IMR-90 (cell line): ENCODE results near the gene TMPRSS3. TPM values are rescaled to one million over a fixed set of nuclear protein-coding genes. Genes with fewer than 3 reads are reported as not detected.

Experiments used
- ATAC-seq: fragments of 200-7000 bp; cut with Tn5 transposase; 2 replicates; pipeline ENCODE4 v1.9.1; 2020; ENCODE audit warnings: low read depth, mild to moderate bottlenecking, moderate library complexity
- BruUV-seq: library from RNA; stranded (reverse); fragments of 400-500 nt; replicated peaks from 2 replicates; lab custom pipeline; 2021; lab: Mats Ljungman, UMichigan
- CTCF ChIA-PET: fragments of 300-600 bp; formaldehyde crosslinking; extraction: SDS; loops from one replicate; lab custom pipeline; 2021; ENCODE audit warnings: antibody characterized with exemption; lab: Yijun Ruan, JAX
- POLR2A ChIA-PET: fragments of 300-600 bp; sonication (Branson Sonifier 250); formaldehyde crosslinking; loops from one replicate; lab custom pipeline; 2022; ENCODE audit warnings: antibody characterized with exemption; ENCODE audit not compliant: unreplicated experiment; lab: Charles Lee
- DNase-seq: peaks from one replicate; pipeline ENCODE4 v3.0.0; 2013
- H2AFZ ChIP-seq: replicated peaks from 2 replicates; pipeline ENCODE3; 2013; ENCODE audit warnings: low read length, mild to moderate bottlenecking; ENCODE audit not compliant: poor library complexity
- H2AK5ac ChIP-seq: 2 replicates; pipeline ENCODE4 v1.6.1; 2013; ENCODE audit warnings: low read depth, low read length, inconsistent platforms
- H2AK9ac ChIP-seq: replicated peaks from 2 replicates; pipeline ENCODE3; 2013; ENCODE audit warnings: mild to moderate bottlenecking, low read depth, low read length, moderate library complexity; ENCODE audit not compliant: poor library complexity
- H2BK120ac ChIP-seq: 2 replicates; pipeline ENCODE4 v1.6.1; 2013; ENCODE audit warnings: low read depth, low read length, inconsistent platforms
- H2BK15ac ChIP-seq: 3 replicates; pipeline ENCODE4 v1.6.1; 2013; ENCODE audit warnings: low read depth, low read length, inconsistent platforms
- H2BK20ac ChIP-seq: 2 replicates; pipeline ENCODE4 v1.6.1; 2013; ENCODE audit warnings: low read depth, mild to moderate bottlenecking, inconsistent platforms, low read length, moderate library complexity
- H2BK5ac ChIP-seq: 2 replicates; pipeline ENCODE4 v1.6.1; 2013; ENCODE audit warnings: mild to moderate bottlenecking, low read depth, low read length, inconsistent platforms; ENCODE audit not compliant: poor library complexity, severe bottlenecking
- H3K14ac ChIP-seq: replicated peaks from 2 replicates; pipeline ENCODE4 v1.6.1; 2013; ENCODE audit warnings: low read depth, low read length, inconsistent platforms
- H3K18ac ChIP-seq: 2 replicates; pipeline ENCODE4 v1.6.1; 2013; ENCODE audit warnings: low read depth, low read length, control low read depth
- H3K23ac ChIP-seq: 2 replicates; pipeline ENCODE4 v1.6.1; 2013; ENCODE audit warnings: low read depth, low read length, inconsistent platforms
- H3K27ac ChIP-seq: 2 replicates; pipeline ENCODE4 v1.5.1; 2013; ENCODE audit warnings: mild to moderate bottlenecking, control low read depth, low read length; ENCODE audit not compliant: insufficient read depth
- H3K27me3 ChIP-seq: 2 replicates; pipeline ENCODE4 v1.6.1; 2013; ENCODE audit warnings: low read length; ENCODE audit not compliant: control insufficient read depth, insufficient read depth
- H3K36me3 ChIP-seq: 2 replicates; pipeline ENCODE4 v1.6.1; 2013; ENCODE audit warnings: low read length, mixed read lengths; ENCODE audit not compliant: control insufficient read depth, insufficient read depth
- H3K4ac ChIP-seq: 2 replicates; pipeline ENCODE4 v1.6.1; 2013; ENCODE audit warnings: low read depth, low read length, inconsistent platforms
- H3K4me1 ChIP-seq: 2 replicates; pipeline ENCODE4 v1.6.1; 2013; ENCODE audit warnings: low read length, mixed read lengths; ENCODE audit not compliant: control insufficient read depth, insufficient read depth
- H3K4me2 ChIP-seq: 2 replicates; pipeline ENCODE4 v1.6.1; 2013; ENCODE audit warnings: low read depth, mild to moderate bottlenecking, control low read depth, low read length, moderate library complexity
- H3K4me3 ChIP-seq: 2 replicates; pipeline ENCODE4 v1.5.1; 2013; ENCODE audit warnings: low read depth, mild to moderate bottlenecking, control low read depth, low read length, moderate library complexity; ENCODE audit not compliant: insufficient read depth
- H3K56ac ChIP-seq: 2 replicates; pipeline ENCODE4 v1.6.1; 2013; ENCODE audit warnings: low read length, inconsistent platforms; ENCODE audit not compliant: insufficient read depth; ENCODE audit errors: extremely low read depth
- H3K79me1 ChIP-seq, 2 experiments: 2 replicates each; pipeline ENCODE4 v1.6.1; 2013; ENCODE audit warnings: low read length in 2 of 2, inconsistent platforms in 1 of 2, low read depth in 1 of 2
- H3K9ac ChIP-seq: 2 replicates; pipeline ENCODE4 v1.6.1; 2013; ENCODE audit warnings: low read depth, low read length, control low read depth
- H3K9me1 ChIP-seq: 2 replicates; pipeline ENCODE4 v1.6.1; 2013; ENCODE audit warnings: low read length, inconsistent platforms; ENCODE audit not compliant: insufficient read depth
- H3K9me3 ChIP-seq: 2 replicates; pipeline ENCODE4 v1.6.1; 2013; ENCODE audit warnings: low read length; ENCODE audit not compliant: control insufficient read depth, insufficient read depth
- H4K20me1 ChIP-seq: 2 replicates; pipeline ENCODE4 v1.6.1; 2013; ENCODE audit warnings: low read length, inconsistent platforms; ENCODE audit not compliant: insufficient read depth
- H4K5ac ChIP-seq: 2 replicates; pipeline ENCODE4 v1.6.1; 2013; ENCODE audit warnings: mild to moderate bottlenecking, low read depth, low read length, control low read depth
- H4K8ac ChIP-seq, 2 experiments: 2 replicates each; pipeline ENCODE4 v1.6.1; 2013; ENCODE audit warnings: low read depth in 2 of 2, low read length in 2 of 2, control low read depth in 1 of 2, inconsistent platforms in 1 of 2
- H4K91ac ChIP-seq: 2 replicates; pipeline ENCODE4 v1.6.1; 2013; ENCODE audit warnings: low read depth, low read length, inconsistent platforms; ENCODE audit not compliant: insufficient read depth
- BHLHE40 ChIP-seq: fragments of 150-350 bp; IDR thresholded peaks from 2 replicates; pipeline ENCODE4 v1.6.1; 2016; ENCODE audit warnings: mild to moderate bottlenecking, low read depth, low read length
- CEBPB ChIP-seq: IDR thresholded peaks from 2 replicates; pipeline ENCODE4 v1.6.1; 2012; ENCODE audit warnings: low read depth, low read length, improper control_type of control experiment
- CHD1 ChIP-seq: IDR thresholded peaks from 2 replicates; pipeline ENCODE4 v1.6.1; 2012; ENCODE audit warnings: low read depth, low read length, improper control_type of control experiment
- CTCF ChIP-seq: conservative IDR thresholded peaks from 2 replicates; pipeline ENCODE4 v1.5.1; 2012; ENCODE audit warnings: mild to moderate bottlenecking, low read depth, low read length, improper control_type of control experiment
- FOS ChIP-seq: fragments of 150-350 bp; IDR thresholded peaks from 2 replicates; pipeline ENCODE4 v1.6.1; 2016; ENCODE audit warnings: low read depth, low read length
- MAFK ChIP-seq: IDR thresholded peaks from 2 replicates; pipeline ENCODE4 v1.6.1; 2012; ENCODE audit warnings: low read depth, low read length, improper control_type of control experiment
- MAZ ChIP-seq: IDR thresholded peaks from 2 replicates; pipeline ENCODE4 v1.6.1; 2012; ENCODE audit warnings: low read depth, mild to moderate bottlenecking, low read length, improper control_type of control experiment, moderate library complexity, borderline replicate concordance
- MXI1 ChIP-seq: IDR thresholded peaks from 2 replicates; pipeline ENCODE4 v1.6.1; 2012; ENCODE audit warnings: low read depth, mild to moderate bottlenecking, low read length, moderate library complexity, borderline replicate concordance
- NFE2L2 ChIP-seq: fragments of 150-350 bp; IDR thresholded peaks from 2 replicates; pipeline ENCODE4 v1.6.1; 2016; ENCODE audit warnings: low read depth, mild to moderate bottlenecking, low read length
- POLR2A ChIP-seq: IDR thresholded peaks from 2 replicates; pipeline ENCODE4 v1.6.1; 2012; ENCODE audit warnings: mild to moderate bottlenecking, low read depth, low read length
- RAD21 ChIP-seq: IDR thresholded peaks from 2 replicates; pipeline ENCODE4 v1.6.1; 2012; ENCODE audit warnings: low read length, improper control_type of control experiment
- RCOR1 ChIP-seq: IDR thresholded peaks from 2 replicates; pipeline ENCODE4 v1.6.1; 2012; ENCODE audit warnings: mild to moderate bottlenecking, low read length, improper control_type of control experiment; ENCODE audit not compliant: insufficient replicate concordance
- RFX5 ChIP-seq: IDR thresholded peaks from 2 replicates; pipeline ENCODE4 v1.8.0; 2012; ENCODE audit warnings: low read depth, mild to moderate bottlenecking, low read length, moderate library complexity
- SMC3 ChIP-seq: fragments of 150-350 bp; IDR thresholded peaks from 2 replicates; pipeline ENCODE4 v1.6.1; 2016; ENCODE audit warnings: low read depth, mild to moderate bottlenecking, antibody characterized with exemption, low read length, moderate library complexity
- USF2 ChIP-seq: fragments of 150-350 bp; IDR thresholded peaks from 2 replicates; pipeline ENCODE4 v1.6.1; 2017; ENCODE audit warnings: mild to moderate bottlenecking, antibody characterized with exemption, low read length, low read depth
- WGBS, 2 experiments: methylation state at CpG; one replicate each; pipeline versions ENCODE4 v1.1.5 to v1.1.7; 2013; ENCODE audit warnings: missing lambda C conversion rate in 2 of 2; ENCODE audit not compliant: insufficient read length in 1 of 2; ENCODE audit errors: extremely low coverage in 2 of 2; 5-methylcytosine and 5-hydroxymethylcytosine counted together
- dilution Hi-C: fragments of 300-500 bp; cut with HindIII; formaldehyde crosslinking; loops from one replicate; pipeline ENCODE4 v1.14.3; 2018; ENCODE audit warnings: low sequenced_read_pairs; ENCODE audit not compliant: unreplicated experiment
- in situ Hi-C: fragments of 300-500 bp; cut with MboI; formaldehyde crosslinking; loops from 3 replicates; pipeline ENCODE4 v1.14.3; 2019; ENCODE audit warnings: low sequenced_read_pairs, inconsistent platforms, mixed read lengths
- intact Hi-C: fragments of 100-400 bp; cut with micrococcal nuclease; formaldehyde crosslinking; loops from 2 replicates; pipeline ENCODE4 v1.10.0; 2022
- polyA plus RNA-seq, 3 experiments: library from polyadenylated mRNA; depleted of rRNA; stranded (reverse); fragments of >200 nt; gene quantifications; 2 replicates each; pipeline ENCODE4 v1.2.3, GENCODE V29; 2012; ENCODE audit warnings: low replicate concordance in 1 of 3
- total RNA-seq: library from RNA; depleted of rRNA; stranded (reverse); fragments of >200 nt; gene quantifications from 2 replicates; pipeline ENCODE4 v1.2.3, GENCODE V29; 2012
- TF ChIP-seq, protein P1 (sequence below): fragments of 150-350 bp; IDR thresholded peaks from 2 replicates; pipeline ENCODE4 v1.6.1; 2016; ENCODE audit warnings: low read depth, mild to moderate bottlenecking, low read length, moderate library complexity, borderline replicate concordance

The TMPRSS3 gene
- total and polyA plus RNA-seq, 2 of the 4 experiments (the other 2 are of a cell fraction) = not detected

DNA sequence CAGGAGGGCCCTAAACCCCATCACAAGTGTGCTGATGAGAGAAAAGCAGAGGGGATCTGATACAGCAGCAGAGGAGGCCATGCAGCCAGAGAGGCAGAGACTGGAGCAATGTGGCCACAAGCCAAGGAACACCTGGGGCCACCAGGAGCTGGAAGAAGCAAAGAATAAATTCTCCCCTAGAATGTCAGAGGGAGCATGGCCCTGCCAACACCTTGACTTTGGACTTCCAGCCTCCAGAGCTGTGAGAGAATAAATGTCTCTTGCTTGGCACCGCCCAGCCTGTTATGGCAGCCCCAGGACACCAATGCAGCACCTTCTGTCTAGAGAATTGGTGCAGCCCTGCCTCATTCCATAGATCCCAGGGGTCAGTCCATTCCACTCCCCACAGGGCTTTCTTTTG is 33.2 kb upstream of the TMPRSS3 start:
- Histone ChIP-seq H3K79me1 (no peaks in the 10 kb centered on the region), H2BK5ac (no peak overlapping the region), H3K9me3 (no peaks in the 10 kb centered on the region; the same call in 1 of the 2 replicates), H2AFZ (no peak overlapping the region), H4K8ac (no peak overlapping the region), H3K18ac (no peak overlapping the region), H3K23ac (no peak overlapping the region), H3K27me3 (peaks cover 6% of the 10 kb centered on the region), H4K91ac (no peak overlapping the region), H3K9ac (no peak overlapping the region), H4K5ac (no peak overlapping the region), H2BK120ac (no peak overlapping the region), H3K14ac (no peak overlapping the region), H3K9me1 (no peaks in the 10 kb centered on the region), H3K4me1 (no peaks in the 10 kb centered on the region), H2BK20ac (no peak overlapping the region), H3K4ac (no peak overlapping the region), H4K20me1 (no peaks in the 10 kb centered on the region), H2AK5ac (no peak overlapping the region), H3K56ac (no peak overlapping the region), H3K36me3 (no peaks in the 10 kb centered on the region), H3K4me2 (no peak overlapping the region), H2AK9ac (no peak overlapping the region), H3K27ac (no peak overlapping the region), H2BK15ac (no peak overlapping the region), H3K4me3 (no peak overlapping the region)
- ATAC-seq = no peak
- POLR2A ChIA-PET = no interaction called here
- dilution Hi-C loops = no loop called here
- in situ Hi-C loops = no loop called here
- no peak for DNase-seq
- CTCF ChIA-PET = no interaction called here
- BruUV-seq = no TSS peak
- WGBS, 2 experiments = 86% methylated on average over 1 of the region's 1 CpG; no CpG with 5 or more reads in 1 of the 2 experiments
- no peak for TF ChIP-seq MAFK
- no peak for TF ChIP-seq FOS
- no peak for TF ChIP-seq CTCF
- TF ChIP-seq CEBPB = no peak
- TF ChIP-seq RAD21 = no peak
- TF ChIP-seq USF2 = no peak
- no peak for TF ChIP-seq RCOR1
- TF ChIP-seq SMC3 = no peak
- TF ChIP-seq POLR2A = no peak
- no peak for TF ChIP-seq RFX5
- TF ChIP-seq, protein P1, sequence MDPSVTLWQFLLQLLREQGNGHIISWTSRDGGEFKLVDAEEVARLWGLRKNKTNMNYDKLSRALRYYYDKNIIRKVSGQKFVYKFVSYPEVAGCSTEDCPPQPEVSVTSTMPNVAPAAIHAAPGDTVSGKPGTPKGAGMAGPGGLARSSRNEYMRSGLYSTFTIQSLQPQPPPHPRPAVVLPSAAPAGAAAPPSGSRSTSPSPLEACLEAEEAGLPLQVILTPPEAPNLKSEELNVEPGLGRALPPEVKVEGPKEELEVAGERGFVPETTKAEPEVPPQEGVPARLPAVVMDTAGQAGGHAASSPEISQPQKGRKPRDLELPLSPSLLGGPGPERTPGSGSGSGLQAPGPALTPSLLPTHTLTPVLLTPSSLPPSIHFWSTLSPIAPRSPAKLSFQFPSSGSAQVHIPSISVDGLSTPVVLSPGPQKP = no peak
- TF ChIP-seq CHD1 = no peak
- TF ChIP-seq MXI1 = no peak
- TF ChIP-seq BHLHE40 = no peak
- TF ChIP-seq NFE2L2 = no peak
- no peak for TF ChIP-seq MAZ
- intact Hi-C loops = no loop called here
